ENCODE results near the gene SH2D2A.

The SH2D2A gene

GRCh38 chr1:156847591-156848460 is 31.2 kb upstream of the SH2D2A start:
- DNase-seq (ENCODE audit: low read depth), result no peak

GRCh38 chr1:156846643-156847042 is 30.0 kb upstream of the SH2D2A start:
- DNase-seq (ENCODE audit: low read depth), result no peak

GRCh38 chr1:156845953-156846545 is 29.4 kb upstream of the SH2D2A start:
- DNase-seq (ENCODE audit: low read depth), result no peak

GRCh38 chr1:156845055-156845952 is 28.7 kb upstream of the SH2D2A start:
- DNase-seq (ENCODE audit: low read depth), result peak; percentile 28

- DNase-seq (ENCODE audit: low read depth), result no peak
Measured at GRCh38 chr1:156844638-156845037, 28.0 kb upstream of the SH2D2A start.

- DNase-seq (ENCODE audit: low read depth), result no peak
Measured at GRCh38 chr1:156844102-156844501, 27.5 kb upstream of the SH2D2A start.

- DNase-seq (ENCODE audit: low read depth), result no peak
Measured at GRCh38 chr1:156842618-156843300, 26.1 kb upstream of the SH2D2A start.

- no peak for DNase-seq (ENCODE audit: low read depth)
Measured at GRCh38 chr1:156841295-156841855, 24.7 kb upstream of the SH2D2A start.

- no peak for DNase-seq (ENCODE audit: low read depth)
Measured at GRCh38 chr1:156840898-156841279, 24.2 kb upstream of the SH2D2A start.

- no peak for DNase-seq (ENCODE audit: low read depth)
Measured at GRCh38 chr1:156840186-156840897, 23.7 kb upstream of the SH2D2A start.

- no peak for DNase-seq (ENCODE audit: low read depth)
Measured at GRCh38 chr1:156839426-156840109, 22.9 kb upstream of the SH2D2A start.

GRCh38 chr1:156838972-156839371 is 22.3 kb upstream of the SH2D2A start:
- no peak for DNase-seq (ENCODE audit: low read depth)

- no peak for DNase-seq (ENCODE audit: low read depth)
Measured at GRCh38 chr1:156836892-156837291, 20.2 kb upstream of the SH2D2A start.

GRCh38 chr1:156836041-156836654 is 19.5 kb upstream of the SH2D2A start:
- no peak for DNase-seq (ENCODE audit: low read depth)

GRCh38 chr1:156834322-156834721 is 17.7 kb upstream of the SH2D2A start:
- no peak for DNase-seq (ENCODE audit: low read depth)

GRCh38 chr1:156833603-156834002 is 17.0 kb upstream of the SH2D2A start:
- no peak for DNase-seq (ENCODE audit: low read depth)

GRCh38 chr1:156832434-156832833 is 15.8 kb upstream of the SH2D2A start:
- no peak for DNase-seq (ENCODE audit: low read depth)

- no peak for DNase-seq (ENCODE audit: low read depth)
Measured at GRCh38 chr1:156828400-156829124, 11.9 kb upstream of the SH2D2A start.

- no peak for DNase-seq (ENCODE audit: low read depth)
Measured at GRCh38 chr1:156826630-156827029, 10.0 kb upstream of the SH2D2A start.

Data from activated T-cell treated with anti-CD3 and anti-CD28 coated beads for 1 hour (primary cell).